ENCODE results near the gene CHCHD10. TPM values are rescaled to one million over a fixed set of nuclear protein-coding genes. Genes with fewer than 3 reads are reported as not detected.

The CHCHD10 gene
- total RNA-seq, 1 experiment from 2014 or later, result 178 TPM

GRCh38 chr22:23744001-23744400, 23.8 kb downstream of the CHCHD10 start:
- Mint-ChIP-seq H3K4me1 (ENCODE audit: low read depth, unreplicated experiment) (no peaks in the 10 kb centered on the region), H3K36me3 (ENCODE audit: insufficient read depth, unreplicated experiment) (peaks cover 6% of the 10 kb centered on the region), H3K4me3 (ENCODE audit: unreplicated experiment) (no peak overlapping the region), H3K9me3 (ENCODE audit: unreplicated experiment) (no peaks in the 10 kb centered on the region), H3K27ac (ENCODE audit: unreplicated experiment) (no peak overlapping the region), H3K27me3 (ENCODE audit: insufficient read depth, unreplicated experiment) (no peaks in the 10 kb centered on the region)
- CTCF ChIA-PET, result no interaction called here
- no peaks in the 10 kb centered on the region for H3K9me3 ChIP-seq
- TF ChIP-seq CTCF (IDR thresholded peaks at IDR 0.05; ENCODE audit: insufficient read depth in 1 of 2, low read depth in 1 of 2, low read length in 1 of 2, severe bottlenecking in 1 of 2, unreplicated experiment in 1 of 2), result no peak
- no TSS peak for BruUV-seq (replicated peaks)
- H3K4me3 ChIP-seq (ENCODE audit: low read depth, low read length), result no peak overlapping the region
- no peaks in the 10 kb centered on the region for H3K36me3 ChIP-seq (ENCODE audit: control insufficient read depth, insufficient read depth, low read length)
- no peak for DNase-seq
- H3K27me3 ChIP-seq (replicated peaks; ENCODE audit: control insufficient read depth, insufficient read depth, low read length), result no peaks in the 10 kb centered on the region
- intact Hi-C loops (cut with micrococcal nuclease; ENCODE audit: unreplicated experiment), result no loop called here
- no peaks in the 10 kb centered on the region for H3K4me1 ChIP-seq
- POLR2A ChIA-PET, result interaction anchor here (0.7 kb wide), 1 partner anchor 9 kb away, joined by 5 read pairs; no protein-coding TSS in a partner anchor

GRCh38 chr22:23743303-23743705, 24.5 kb downstream of the CHCHD10 start:
- H3K4me3 ChIP-seq (ENCODE audit: low read depth, low read length), result no peak overlapping the region
- H3K36me3 ChIP-seq (ENCODE audit: control insufficient read depth, insufficient read depth, low read length), result no peaks in the 10 kb centered on the region
- H3K27me3 ChIP-seq (replicated peaks; ENCODE audit: control insufficient read depth, insufficient read depth, low read length), result no peaks in the 10 kb centered on the region
- no TSS peak for BruUV-seq (replicated peaks)
- TF ChIP-seq CTCF (IDR thresholded peaks at IDR 0.05; ENCODE audit: insufficient read depth in 1 of 2, low read depth in 1 of 2, low read length in 1 of 2, severe bottlenecking in 1 of 2, unreplicated experiment in 1 of 2), result no peak
- intact Hi-C loops (cut with micrococcal nuclease; ENCODE audit: unreplicated experiment), result no loop called here
- POLR2A ChIA-PET, result no interaction called here
- no peaks in the 10 kb centered on the region for H3K4me1 Mint-ChIP-seq (ENCODE audit: low read depth, unreplicated experiment)
- CTCF ChIA-PET, result no interaction called here
- no peaks in the 10 kb centered on the region for H3K9me3 ChIP-seq
- no peaks in the 10 kb centered on the region for H3K4me1 ChIP-seq
- no peaks in the 10 kb centered on the region for H3K9me3 Mint-ChIP-seq (ENCODE audit: unreplicated experiment)
- H3K36me3 Mint-ChIP-seq (ENCODE audit: insufficient read depth, unreplicated experiment), result peaks cover 6% of the 10 kb centered on the region
- H3K27me3 Mint-ChIP-seq (ENCODE audit: insufficient read depth, unreplicated experiment), result no peaks in the 10 kb centered on the region
- H3K27ac Mint-ChIP-seq (ENCODE audit: unreplicated experiment), result no peak overlapping the region
- DNase-seq, result no peak
- H3K4me3 Mint-ChIP-seq (ENCODE audit: unreplicated experiment), result no peak overlapping the region

- H3K36me3 Mint-ChIP-seq (ENCODE audit: insufficient read depth, unreplicated experiment), result peaks cover 6% of the 10 kb centered on the region
- H3K4me1 Mint-ChIP-seq (ENCODE audit: low read depth, unreplicated experiment), result no peaks in the 10 kb centered on the region
- no peaks in the 10 kb centered on the region for H3K27me3 ChIP-seq (replicated peaks; ENCODE audit: control insufficient read depth, insufficient read depth, low read length)
- H3K4me1 ChIP-seq, result no peaks in the 10 kb centered on the region
- no peaks in the 10 kb centered on the region for H3K9me3 ChIP-seq
- no peak overlapping the region for H3K4me3 ChIP-seq (ENCODE audit: low read depth, low read length)
- POLR2A ChIA-PET, result interaction anchor here (0.6 kb wide), 1 partner anchor 8 kb away, joined by 3 read pairs; the partner anchor contains the start of gene ZNF70
- H3K27me3 Mint-ChIP-seq (ENCODE audit: insufficient read depth, unreplicated experiment), result no peaks in the 10 kb centered on the region
- H3K9me3 Mint-ChIP-seq (ENCODE audit: unreplicated experiment), result no peaks in the 10 kb centered on the region
- DNase-seq, result no peak
- H3K27ac Mint-ChIP-seq (ENCODE audit: unreplicated experiment), result no peak overlapping the region
- no TSS peak for BruUV-seq (replicated peaks)
- H3K36me3 ChIP-seq (ENCODE audit: control insufficient read depth, insufficient read depth, low read length), result no peaks in the 10 kb centered on the region
- intact Hi-C loops (cut with micrococcal nuclease; ENCODE audit: unreplicated experiment), result no loop called here
- no peak for TF ChIP-seq CTCF (IDR thresholded peaks at IDR 0.05; ENCODE audit: insufficient read depth in 1 of 2, low read depth in 1 of 2, low read length in 1 of 2, severe bottlenecking in 1 of 2, unreplicated experiment in 1 of 2)
- CTCF ChIA-PET, result no interaction called here
- no peak overlapping the region for H3K4me3 Mint-ChIP-seq (ENCODE audit: unreplicated experiment)
These were observed 25.1 kb downstream of the CHCHD10 start for GRCh38 chr22:23742505-23743264.

Measured in Caco-2 (cell line).